Esophagus squamous epithelium (tissue), 5 donors: Measurements from ENCODE around the gene LDAH. TPM values are rescaled to one million over a fixed set of nuclear protein-coding genes. Genes with fewer than 3 reads are reported as not detected.
"Not testable (repeated sequence)": the region's sequence is repeated elsewhere in the genome, so short reads cannot be mapped to it uniquely, and the experiment has no call there.

Source experiments
- DNase-seq: peaks from one replicate; lab custom pipeline; 2025; lab: John Stamatoyannopoulos, UW
- H3K27ac ChIP-seq, 4 donors: fragments of 200-600 bp; sonication (generic); one replicate each; pipeline ENCODE4 v1.5.1; 2016 to 2019; ENCODE audit warnings: mild to moderate bottlenecking in 1 of 4
- H3K27me3 ChIP-seq, 4 donors: fragments of 200-600 bp; sonication (generic); 1 replicate in 3 of 4; 2 replicates in 1 of 4; pipeline versions ENCODE4 v1.5.1 to v1.6.0; 2017 to 2021; ENCODE audit warnings: antibody characterized with exemption in 1 of 4
- H3K36me3 ChIP-seq, 3 donors: fragments of 200-600 bp; sonication (generic); one replicate each; pipeline ENCODE4 v1.5.1; 2016 to 2019
- H3K4me1 ChIP-seq, 3 donors: fragments of 200-600 bp; sonication (generic); one replicate each; pipeline ENCODE4 v1.5.1; 2017 to 2019
- H3K4me3 ChIP-seq, 4 donors: fragments of 200-600 bp; sonication (generic); 1 replicate in 3 of 4; 2 replicates in 1 of 4; pipeline ENCODE4 v1.5.1; 2016 to 2019; ENCODE audit warnings: mild to moderate bottlenecking in 2 of 4, moderate library complexity in 1 of 4
- H3K9me3 ChIP-seq, 3 donors: fragments of 200-600 bp; sonication (generic); one replicate each; pipeline ENCODE4 v1.5.1; 2016 to 2019
- POLR2A ChIP-seq, 4 donors: fragments of 450-650 bp; IDR thresholded peaks; one replicate each; pipeline ENCODE4 v1.6.1; 2017; ENCODE audit warnings: antibody characterized with exemption in 4 of 4, mild to moderate bottlenecking in 4 of 4, moderate library complexity in 3 of 4
- WGBS, 2 donors: methylation state at CpG; one replicate each; pipeline ENCODE4 v1.1.5; 2018; 5-methylcytosine and 5-hydroxymethylcytosine counted together
- intact Hi-C: fragments of 100-400 bp; cut with DNase I; formaldehyde crosslinking; loops from one replicate; pipeline ENCODE4 v1.15.0; 2022
- total RNA-seq, 4 donors: library from RNA; depleted of rRNA; stranded (reverse); fragments of >200 nt; gene quantifications; one replicate each; pipeline ENCODE4 v1.1.0, GENCODE V29; 2016
- TF ChIP-seq, protein P1 (sequence below), 6 experiments: fragments of 450-650 bp in 4 of 6; fragments of 200-600 bp in 2 of 6; sonication (generic) in 2 of 6; IDR thresholded peaks; one replicate each; pipeline ENCODE4 v1.5.1; 2016 to 2019; ENCODE audit warnings: antibody characterized with exemption in 6 of 6, mild to moderate bottlenecking in 4 of 6, moderate library complexity in 4 of 6
- donor health status: DM: yes; HTN: yes; CAD: no.

Gene LDAH
- total RNA-seq, 4 donors from 2014 or later = 5.8 to 12.4 (median 8.5) TPM

DNA sequence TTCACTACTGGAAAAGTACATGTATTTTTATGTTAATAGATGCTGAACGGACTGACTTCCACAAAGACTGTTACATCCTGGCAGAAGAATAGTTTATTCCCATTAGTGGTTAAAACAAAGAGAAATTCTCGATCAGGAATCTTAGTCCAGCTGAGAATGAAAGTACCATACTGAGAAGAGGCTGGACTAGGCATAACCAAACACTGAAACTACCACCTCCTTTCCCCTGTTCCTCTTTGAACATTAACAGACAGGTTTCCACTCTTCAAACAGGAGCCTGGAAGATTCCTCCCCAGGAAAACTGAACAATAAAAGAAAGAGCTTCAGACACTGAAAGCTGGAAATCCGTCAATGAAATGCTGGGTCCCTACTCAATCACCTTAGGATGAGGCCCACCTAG is 25.8 kb downstream of the LDAH start:
- intact Hi-C loops = no loop called here
- H3K27me3 ChIP-seq = no peaks in the 10 kb centered on the region
- no peaks in the 10 kb centered on the region for H3K36me3 ChIP-seq
- H3K27ac ChIP-seq = peak overlapping the region in 3 of 4 donors; percentile 41 to 71 (median 60)
- 74 to 77% methylated on average over 3 of the region's 3 CpGs for WGBS, 2 donors
- no peak overlapping the region for H3K4me3 ChIP-seq
- peaks cover 0 to 12% (median 6%) of the 10 kb centered on the region in 3 donors for H3K9me3 ChIP-seq
- TF ChIP-seq POLR2A (IDR thresholded peaks at IDR 0.05) = no peak
- TF ChIP-seq, protein P1, sequence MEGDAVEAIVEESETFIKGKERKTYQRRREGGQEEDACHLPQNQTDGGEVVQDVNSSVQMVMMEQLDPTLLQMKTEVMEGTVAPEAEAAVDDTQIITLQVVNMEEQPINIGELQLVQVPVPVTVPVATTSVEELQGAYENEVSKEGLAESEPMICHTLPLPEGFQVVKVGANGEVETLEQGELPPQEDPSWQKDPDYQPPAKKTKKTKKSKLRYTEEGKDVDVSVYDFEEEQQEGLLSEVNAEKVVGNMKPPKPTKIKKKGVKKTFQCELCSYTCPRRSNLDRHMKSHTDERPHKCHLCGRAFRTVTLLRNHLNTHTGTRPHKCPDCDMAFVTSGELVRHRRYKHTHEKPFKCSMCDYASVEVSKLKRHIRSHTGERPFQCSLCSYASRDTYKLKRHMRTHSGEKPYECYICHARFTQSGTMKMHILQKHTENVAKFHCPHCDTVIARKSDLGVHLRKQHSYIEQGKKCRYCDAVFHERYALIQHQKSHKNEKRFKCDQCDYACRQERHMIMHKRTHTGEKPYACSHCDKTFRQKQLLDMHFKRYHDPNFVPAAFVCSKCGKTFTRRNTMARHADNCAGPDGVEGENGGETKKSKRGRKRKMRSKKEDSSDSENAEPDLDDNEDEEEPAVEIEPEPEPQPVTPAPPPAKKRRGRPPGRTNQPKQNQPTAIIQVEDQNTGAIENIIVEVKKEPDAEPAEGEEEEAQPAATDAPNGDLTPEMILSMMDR (IDR thresholded peaks at IDR 0.05) = no peak
- H3K4me1 ChIP-seq = peaks cover 0 to 40% (median 3%) of the 10 kb centered on the region in 3 donors
- no peak for DNase-seq

GRCh38 chr2:20796374-20796791 is 26.5 kb downstream of the LDAH start:
- TF ChIP-seq POLR2A (IDR thresholded peaks at IDR 0.05) = no peak
- TF ChIP-seq, protein P1 (IDR thresholded peaks at IDR 0.05) = no peak
- WGBS, 2 donors = 25 to 58% methylated on average over 1 of the region's 1 CpG

DNA sequence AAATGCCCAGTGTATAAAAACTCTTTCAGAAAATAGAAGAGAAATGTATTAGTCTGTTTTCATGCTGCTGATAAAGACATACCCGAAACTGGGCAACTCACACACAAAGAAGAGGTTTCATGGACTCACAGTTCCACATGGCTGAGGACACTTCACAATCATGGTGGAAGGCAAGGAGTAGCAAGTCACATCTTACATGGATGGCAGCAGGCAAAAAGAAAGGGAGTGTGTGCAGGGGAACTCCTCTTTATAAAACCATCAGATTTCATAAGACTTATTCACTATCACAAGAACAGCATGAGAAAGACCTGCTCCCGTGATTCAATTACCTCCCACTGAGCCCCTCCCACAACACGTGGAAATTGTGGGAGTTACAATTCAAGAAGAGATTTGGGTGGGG is 29.0 kb downstream of the LDAH start:
- Histone ChIP-seq H3K4me1 (peaks cover 0 to 52% (median 3%) of the 10 kb centered on the region in 3 donors), H3K9me3 (peaks cover 0 to 12% (median 6%) of the 10 kb centered on the region in 3 donors), H3K36me3 (peaks cover 0 to 16% (median 0%) of the 10 kb centered on the region in 3 donors)
- intact Hi-C loops, H3K4me3 ChIP-seq, H3K27me3 ChIP-seq, H3K27ac ChIP-seq, DNase-seq: not testable (repeated sequence)
- WGBS, 2 donors = 85 to 100% methylated on average over 2 to 3 of the region's 3 CpGs

More at GRCh38 chr2:20796374-20796791, 26.5 kb downstream of the LDAH start:
- Histone ChIP-seq H3K36me3 (no peaks in the 10 kb centered on the region), H3K27me3 (no peaks in the 10 kb centered on the region), H3K9me3 (peaks cover 0 to 12% (median 6%) of the 10 kb centered on the region in 3 donors), H3K4me1 (peaks cover 0 to 40% (median 3%) of the 10 kb centered on the region in 3 donors), H3K4me3 (no peak overlapping the region), H3K27ac (peak overlapping the region in 3 of 4 donors; percentile 53 to 71 (median 60))
- intact Hi-C loops = no loop called here
- DNase-seq = no peak

GRCh38 chr2:20781656-20782265 is 41.1 kb downstream of the LDAH start:
- intact Hi-C loops = loop anchor here (2.0 kb wide), 1 partner anchor 181 kb away; no protein-coding TSS in a partner anchor
- no peak for DNase-seq
- no peak overlapping the region for H3K27ac ChIP-seq

DNA sequence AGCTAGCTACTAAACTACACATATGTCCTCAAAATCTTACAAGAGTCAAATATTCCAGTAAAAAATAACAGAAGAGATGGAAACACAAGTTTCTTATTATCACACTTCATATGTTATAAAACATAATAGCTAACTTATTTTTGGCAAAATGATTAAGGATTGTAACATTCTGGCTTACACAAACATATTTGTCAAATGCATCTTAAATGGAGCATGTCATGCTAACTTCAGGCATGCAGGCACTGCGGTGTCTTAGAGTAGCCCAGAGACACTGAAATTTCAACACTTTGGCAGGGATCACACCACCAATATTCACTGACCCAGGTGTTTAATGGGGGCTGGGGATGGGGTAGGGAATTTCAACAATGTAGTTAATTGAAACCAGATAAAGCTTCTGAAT is 51.6 kb downstream of the LDAH start:
- Histone ChIP-seq H3K4me3 (no peak overlapping the region), H3K27me3 (no peaks in the 10 kb centered on the region), H3K4me1 (no peaks in the 10 kb centered on the region), H3K36me3 (peaks cover 0 to 52% (median 0%) of the 10 kb centered on the region in 3 donors), H3K9me3 (peaks cover 0 to 5% (median 0%) of the 10 kb centered on the region in 3 donors), H3K27ac (no peak overlapping the region)
- TF ChIP-seq, protein P1 (IDR thresholded peaks at IDR 0.05) = no peak
- TF ChIP-seq POLR2A (IDR thresholded peaks at IDR 0.05) = no peak
- intact Hi-C loops = no loop called here
- no peak for DNase-seq
- 82 to 93% methylated on average over 1 of the region's 1 CpG for WGBS, 2 donors

More at GRCh38 chr2:20781656-20782265, 41.1 kb downstream of the LDAH start:
- H3K27me3 ChIP-seq = no peaks in the 10 kb centered on the region
- no peaks in the 10 kb centered on the region for H3K9me3 ChIP-seq
- WGBS, 2 donors = 71 to 82% methylated on average over 3 of the region's 3 CpGs
- no peak overlapping the region for H3K4me3 ChIP-seq
- H3K36me3 ChIP-seq = peaks cover 0 to 29% (median 4%) of the 10 kb centered on the region in 3 donors
- no peak for TF ChIP-seq POLR2A (IDR thresholded peaks at IDR 0.05)
- TF ChIP-seq, protein P1 (IDR thresholded peaks at IDR 0.05) = peak in 5 of 6 experiments; percentile 44 to 77 (median 53)
- H3K4me1 ChIP-seq = peaks cover 0 to 21% (median 0%) of the 10 kb centered on the region in 3 donors
